Tibial nerve (tissue), 4 donors: ENCODE measurements around the gene CLPTM1.

Source experiments
- EP300 ChIP-seq, 2 donors: sonication (generic); formaldehyde crosslinking; IDR thresholded peaks; one replicate each; pipeline ENCODE4 v1.6.1; 2017; ENCODE audit warnings: antibody characterized with exemption in 2 of 2, mild to moderate bottlenecking in 1 of 2
- TF ChIP-seq, protein P1 (sequence below), 5 experiments: fragments of 200-600 bp in 3 of 5; fragments of 450-650 bp in 2 of 5; sonication (generic) in 3 of 5; IDR thresholded peaks; one replicate each; pipeline ENCODE4 v1.5.1; 2016 to 2019; ENCODE audit warnings: antibody characterized with exemption in 5 of 5, mild to moderate bottlenecking in 3 of 5, moderate library complexity in 2 of 5

DNA sequence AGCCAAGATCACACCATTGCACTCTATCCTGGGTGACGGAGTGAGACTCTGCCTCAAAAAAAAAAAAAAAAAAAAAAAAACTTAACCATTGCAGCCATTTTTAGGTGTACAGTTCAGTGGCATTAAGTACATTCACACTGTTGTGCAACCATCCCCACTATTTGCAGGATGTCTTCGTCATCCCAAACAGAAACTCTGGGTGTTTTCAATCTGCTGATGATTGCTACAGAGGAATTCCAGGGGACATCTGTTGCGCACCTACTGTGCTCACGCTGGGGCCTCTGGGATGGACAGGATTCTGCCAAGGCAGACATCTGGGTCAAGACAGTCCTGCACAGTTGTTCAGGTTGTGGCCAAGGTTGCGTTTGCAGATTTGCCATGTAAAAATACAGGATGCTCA, 15.5 kb upstream of the CLPTM1 start:
- TF ChIP-seq, protein P1, sequence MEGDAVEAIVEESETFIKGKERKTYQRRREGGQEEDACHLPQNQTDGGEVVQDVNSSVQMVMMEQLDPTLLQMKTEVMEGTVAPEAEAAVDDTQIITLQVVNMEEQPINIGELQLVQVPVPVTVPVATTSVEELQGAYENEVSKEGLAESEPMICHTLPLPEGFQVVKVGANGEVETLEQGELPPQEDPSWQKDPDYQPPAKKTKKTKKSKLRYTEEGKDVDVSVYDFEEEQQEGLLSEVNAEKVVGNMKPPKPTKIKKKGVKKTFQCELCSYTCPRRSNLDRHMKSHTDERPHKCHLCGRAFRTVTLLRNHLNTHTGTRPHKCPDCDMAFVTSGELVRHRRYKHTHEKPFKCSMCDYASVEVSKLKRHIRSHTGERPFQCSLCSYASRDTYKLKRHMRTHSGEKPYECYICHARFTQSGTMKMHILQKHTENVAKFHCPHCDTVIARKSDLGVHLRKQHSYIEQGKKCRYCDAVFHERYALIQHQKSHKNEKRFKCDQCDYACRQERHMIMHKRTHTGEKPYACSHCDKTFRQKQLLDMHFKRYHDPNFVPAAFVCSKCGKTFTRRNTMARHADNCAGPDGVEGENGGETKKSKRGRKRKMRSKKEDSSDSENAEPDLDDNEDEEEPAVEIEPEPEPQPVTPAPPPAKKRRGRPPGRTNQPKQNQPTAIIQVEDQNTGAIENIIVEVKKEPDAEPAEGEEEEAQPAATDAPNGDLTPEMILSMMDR (IDR thresholded peaks at IDR 0.05): no peak
- no peak for TF ChIP-seq EP300 (IDR thresholded peaks at IDR 0.05)
